Natural killer cell (primary cell): ENCODE measurements around the gene FAM240B. TPM values are rescaled to one million over a fixed set of nuclear protein-coding genes. Genes with fewer than 3 reads are reported as not detected.

ENCODE experiments used
- ATAC-seq, 3 donors: fragments of 150-1000 bp in 2 of 3; fragments of 200-7000 bp in 1 of 3; cut with Tn5 transposase; 1 replicate in 1 of 3; 2 replicates in 2 of 3; pipeline ENCODE4 v1.10.0; 2021; ENCODE audit warnings: mild to moderate bottlenecking in 2 of 3, moderate library complexity in 2 of 3
- DNase-seq, 2 donors: peaks; one replicate each; pipeline versions ENCODE4 v3.0.0 to v3.0.0-alpha.2; 2013 to 2021; ENCODE audit warnings: mixed read lengths in 1 of 2
- H3K27ac ChIP-seq: one replicate; pipeline ENCODE4 v1.5.1; 2013; ENCODE audit warnings: mild to moderate bottlenecking, low read length
- H3K27me3 ChIP-seq: one replicate; pipeline ENCODE4 v1.6.1; 2013; ENCODE audit warnings: low read length; ENCODE audit not compliant: control insufficient read depth, insufficient read depth
- H3K36me3 ChIP-seq: one replicate; pipeline ENCODE4 v1.6.1; 2013; ENCODE audit warnings: low read length; ENCODE audit not compliant: control insufficient read depth, insufficient read depth
- H3K4me1 ChIP-seq: one replicate; pipeline ENCODE4 v1.6.1; 2013; ENCODE audit warnings: low read length; ENCODE audit not compliant: control insufficient read depth, insufficient read depth
- H3K4me3 ChIP-seq: one replicate; pipeline ENCODE4 v1.5.1; 2013; ENCODE audit warnings: low read length
- H3K9me3 ChIP-seq: one replicate; pipeline ENCODE4 v1.6.1; 2013; ENCODE audit warnings: low read length; ENCODE audit not compliant: control insufficient read depth, insufficient read depth
- H3K27ac Mint-ChIP-seq, 2 donors: one replicate each; pipeline ENCODE4 v1.8.0; 2022; ENCODE audit warnings: mild to moderate bottlenecking in 2 of 2, mixed read lengths in 2 of 2, moderate library complexity in 1 of 2
- H3K27me3 Mint-ChIP-seq, 2 donors: one replicate each; pipeline ENCODE4 v1.8.0; 2022; ENCODE audit warnings: low read depth in 2 of 2, mixed read lengths in 2 of 2
- H3K36me3 Mint-ChIP-seq: one replicate; pipeline ENCODE4 v1.8.0; 2022; ENCODE audit warnings: mixed read lengths
- H3K4me1 Mint-ChIP-seq, 2 donors: one replicate each; pipeline ENCODE4 v1.8.0; 2022; ENCODE audit warnings: mixed read lengths in 2 of 2
- H3K4me3 Mint-ChIP-seq: one replicate; pipeline ENCODE4 v1.8.0; 2022; ENCODE audit warnings: mild to moderate bottlenecking, moderate library complexity, mixed read lengths
- H3K9me3 Mint-ChIP-seq, 2 donors: one replicate each; pipeline ENCODE4 v1.8.0; 2022; ENCODE audit warnings: mixed read lengths in 2 of 2
- WGBS: methylation state at CpG from one replicate; pipeline ENCODE4 v1.1.7; 2013; ENCODE audit warnings: missing lambda C conversion rate; ENCODE audit not compliant: insufficient coverage; 5-methylcytosine and 5-hydroxymethylcytosine counted together
- intact Hi-C: fragments of 100-400 bp; cut with micrococcal nuclease; formaldehyde crosslinking; loops from one replicate; pipeline ENCODE4 v1.14.2; 2022
- total RNA-seq, 4 donors: library from RNA; stranded (reverse); fragments of 120-200 nt in 1 of 4; gene quantifications; one replicate each; pipeline versions ENCODE4 v1.2.3 to v1.2.4, GENCODE V29; 2013 to 2022
- TF ChIP-seq, protein P1 (sequence below): fragments of 200-600 bp; IDR thresholded peaks from one replicate; pipeline ENCODE4 v1.8.0; 2022; ENCODE audit warnings: antibody characterized with exemption

Gene FAM240B
- total RNA-seq, 3 donors from 2014 or later (not counting 1 experiment from before 2014, with no cell fraction given) = not detected

DNA sequence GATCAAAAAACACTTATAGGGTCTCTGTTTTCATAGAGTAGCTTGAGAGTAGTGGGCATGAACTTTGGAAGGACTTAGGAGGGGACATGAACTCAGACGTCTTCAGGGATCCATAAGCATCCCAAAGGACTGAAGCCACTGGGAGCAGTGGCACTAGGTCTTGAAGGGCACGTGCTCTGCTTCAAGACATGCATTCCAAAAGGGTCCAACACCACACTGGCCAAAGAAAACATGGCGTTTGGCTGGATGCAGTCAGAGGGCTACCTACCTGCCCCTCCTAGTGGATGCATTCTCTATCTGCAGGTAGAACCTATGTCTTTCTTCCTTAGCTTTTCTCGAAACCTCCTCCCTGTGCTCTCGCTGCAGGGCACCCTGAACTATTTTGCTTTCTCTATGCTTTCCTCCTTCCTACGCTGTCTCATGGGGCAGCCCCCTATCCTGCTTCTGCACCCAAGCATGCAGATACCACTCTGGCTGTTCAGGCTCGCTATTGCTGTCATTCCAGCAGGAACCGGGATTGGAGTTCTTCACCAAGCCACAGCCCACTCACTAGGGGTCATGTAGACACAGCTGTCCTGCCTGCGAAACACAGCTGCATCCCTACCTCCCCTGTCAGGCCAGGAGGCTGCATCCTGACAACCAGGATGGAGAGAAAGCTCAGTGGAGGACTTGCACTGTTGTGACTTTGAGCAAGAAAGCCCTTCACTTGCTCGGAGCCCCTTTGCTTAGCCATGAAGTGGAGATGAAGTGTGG, 11.9 kb downstream of the FAM240B start:
- Mint-ChIP-seq H3K4me3 (no peak overlapping the region), H3K27ac (no peak overlapping the region), H3K36me3 (no peaks in the 10 kb centered on the region), H3K4me1 (no peaks in the 10 kb centered on the region), H3K9me3 (no peaks in the 10 kb centered on the region), H3K27me3 (peaks cover 16 to 24% of the 10 kb centered on the region in 2 donors)
- Histone ChIP-seq H3K4me3 (no peak overlapping the region), H3K9me3 (no peaks in the 10 kb centered on the region), H3K27ac (no peak overlapping the region), H3K4me1 (no peaks in the 10 kb centered on the region), H3K27me3 (no peaks in the 10 kb centered on the region), H3K36me3 (no peaks in the 10 kb centered on the region)
- TF ChIP-seq, protein P1, sequence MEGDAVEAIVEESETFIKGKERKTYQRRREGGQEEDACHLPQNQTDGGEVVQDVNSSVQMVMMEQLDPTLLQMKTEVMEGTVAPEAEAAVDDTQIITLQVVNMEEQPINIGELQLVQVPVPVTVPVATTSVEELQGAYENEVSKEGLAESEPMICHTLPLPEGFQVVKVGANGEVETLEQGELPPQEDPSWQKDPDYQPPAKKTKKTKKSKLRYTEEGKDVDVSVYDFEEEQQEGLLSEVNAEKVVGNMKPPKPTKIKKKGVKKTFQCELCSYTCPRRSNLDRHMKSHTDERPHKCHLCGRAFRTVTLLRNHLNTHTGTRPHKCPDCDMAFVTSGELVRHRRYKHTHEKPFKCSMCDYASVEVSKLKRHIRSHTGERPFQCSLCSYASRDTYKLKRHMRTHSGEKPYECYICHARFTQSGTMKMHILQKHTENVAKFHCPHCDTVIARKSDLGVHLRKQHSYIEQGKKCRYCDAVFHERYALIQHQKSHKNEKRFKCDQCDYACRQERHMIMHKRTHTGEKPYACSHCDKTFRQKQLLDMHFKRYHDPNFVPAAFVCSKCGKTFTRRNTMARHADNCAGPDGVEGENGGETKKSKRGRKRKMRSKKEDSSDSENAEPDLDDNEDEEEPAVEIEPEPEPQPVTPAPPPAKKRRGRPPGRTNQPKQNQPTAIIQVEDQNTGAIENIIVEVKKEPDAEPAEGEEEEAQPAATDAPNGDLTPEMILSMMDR = no peak
- 68% methylated on average over 9 of the region's 10 CpGs for WGBS
- DNase-seq = peak in 1 of 2 donors; percentile 14
- ATAC-seq = no peak
- intact Hi-C loops = no loop called here

- no peaks in the 10 kb centered on the region for H3K27me3 ChIP-seq
- Mint-ChIP-seq H3K27me3 (peaks cover 8 to 19% of the 10 kb centered on the region in 2 donors), H3K27ac (no peak overlapping the region), H3K4me3 (no peak overlapping the region), H3K9me3 (no peaks in the 10 kb centered on the region), H3K4me1 (no peaks in the 10 kb centered on the region), H3K36me3 (no peaks in the 10 kb centered on the region)
- intact Hi-C loops = no loop called here
- TF ChIP-seq, protein P1 = no peak
- H3K4me1 ChIP-seq = no peaks in the 10 kb centered on the region
- ATAC-seq (no peak), DNase-seq (no peak)
- H3K27ac ChIP-seq = no peak overlapping the region
- H3K4me3 ChIP-seq = no peak overlapping the region
- H3K36me3 ChIP-seq = no peaks in the 10 kb centered on the region
- 78% methylated on average over 7 of the region's 7 CpGs for WGBS
- no peaks in the 10 kb centered on the region for H3K9me3 ChIP-seq
These were observed 13.4 kb downstream of the FAM240B start for GRCh38 chr9:38706493-38706892.

DNA sequence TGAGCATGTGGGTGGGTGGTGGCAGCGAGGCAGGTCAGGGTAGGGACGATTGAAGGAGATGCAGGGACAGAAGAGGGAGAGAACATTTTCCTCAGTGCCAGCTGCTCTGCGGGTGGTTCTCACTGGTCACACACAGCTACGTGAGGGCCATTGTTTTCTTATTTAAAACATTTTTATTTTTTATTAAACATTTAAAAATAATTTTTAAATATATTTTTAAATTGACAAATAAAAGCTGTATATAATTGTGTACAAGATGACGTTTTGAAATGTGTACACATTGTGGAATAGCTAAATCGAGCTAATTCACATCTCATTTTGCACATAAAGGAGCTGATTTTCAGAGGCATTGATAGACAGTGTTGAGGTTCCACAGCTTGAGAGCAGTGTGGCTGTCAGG, 14.0 kb downstream of the FAM240B start:
- no peak overlapping the region for H3K4me3 ChIP-seq
- WGBS = 90% methylated on average over 4 of the region's 6 CpGs
- Mint-ChIP-seq H3K9me3 (no peaks in the 10 kb centered on the region), H3K27ac (no peak overlapping the region), H3K4me3 (no peak overlapping the region), H3K4me1 (no peaks in the 10 kb centered on the region), H3K36me3 (no peaks in the 10 kb centered on the region), H3K27me3 (peaks cover 10 to 24% of the 10 kb centered on the region in 2 donors)
- H3K4me1 ChIP-seq = no peaks in the 10 kb centered on the region
- TF ChIP-seq, protein P1 = no peak
- intact Hi-C loops = no loop called here
- H3K27me3 ChIP-seq = no peaks in the 10 kb centered on the region
- ATAC-seq = no peak
- H3K27ac ChIP-seq = no peak overlapping the region
- no peaks in the 10 kb centered on the region for H3K36me3 ChIP-seq
- no peak for DNase-seq
- H3K9me3 ChIP-seq = no peaks in the 10 kb centered on the region

DNA sequence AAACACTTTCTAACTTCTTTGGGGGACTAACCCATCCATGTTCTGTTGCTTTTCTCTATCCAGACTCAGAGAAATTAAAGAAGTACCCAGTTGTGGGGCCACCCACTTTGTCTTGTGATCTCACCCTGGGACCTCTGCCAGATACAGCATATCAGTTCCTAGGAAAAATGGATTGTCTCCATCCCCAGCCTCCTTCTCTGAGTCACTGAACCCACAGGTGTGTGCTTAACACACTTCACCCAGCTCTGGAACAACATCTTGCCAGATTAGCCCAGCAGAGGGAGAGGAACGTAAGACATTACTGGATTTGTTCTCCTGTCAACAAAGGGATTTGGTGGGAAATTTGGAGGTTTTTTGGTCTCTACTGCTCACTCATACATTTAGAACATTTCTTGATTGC, 19.2 kb downstream of the FAM240B start:
- Mint-ChIP-seq H3K36me3 (no peaks in the 10 kb centered on the region), H3K9me3 (no peaks in the 10 kb centered on the region), H3K4me1 (no peaks in the 10 kb centered on the region), H3K4me3 (no peak overlapping the region), H3K27ac (no peak overlapping the region), H3K27me3 (peaks cover 14 to 21% of the 10 kb centered on the region in 2 donors)
- Histone ChIP-seq H3K27ac (no peak overlapping the region), H3K27me3 (no peaks in the 10 kb centered on the region), H3K4me1 (no peaks in the 10 kb centered on the region), H3K9me3 (no peaks in the 10 kb centered on the region), H3K4me3 (no peak overlapping the region), H3K36me3 (no peaks in the 10 kb centered on the region)
- ATAC-seq = no peak
- intact Hi-C loops = no loop called here
- TF ChIP-seq, protein P1 = no peak
- no peak for DNase-seq
- WGBS = 100% methylated on average over 1 of the region's 1 CpG
